ENCODE results near the gene TPSAB1. TPM values are rescaled to one million over a fixed set of nuclear protein-coding genes. Genes with fewer than 3 reads are reported as not detected.
"Not testable (repeated sequence)": the region's sequence is repeated elsewhere in the genome, so short reads cannot be mapped to it uniquely, and the experiment has no call there.

Gene TPSAB1
- total and polyA plus RNA-seq, 4 donors = 10.1 to 129 (median 89.3) TPM; not detected in 1

DNA sequence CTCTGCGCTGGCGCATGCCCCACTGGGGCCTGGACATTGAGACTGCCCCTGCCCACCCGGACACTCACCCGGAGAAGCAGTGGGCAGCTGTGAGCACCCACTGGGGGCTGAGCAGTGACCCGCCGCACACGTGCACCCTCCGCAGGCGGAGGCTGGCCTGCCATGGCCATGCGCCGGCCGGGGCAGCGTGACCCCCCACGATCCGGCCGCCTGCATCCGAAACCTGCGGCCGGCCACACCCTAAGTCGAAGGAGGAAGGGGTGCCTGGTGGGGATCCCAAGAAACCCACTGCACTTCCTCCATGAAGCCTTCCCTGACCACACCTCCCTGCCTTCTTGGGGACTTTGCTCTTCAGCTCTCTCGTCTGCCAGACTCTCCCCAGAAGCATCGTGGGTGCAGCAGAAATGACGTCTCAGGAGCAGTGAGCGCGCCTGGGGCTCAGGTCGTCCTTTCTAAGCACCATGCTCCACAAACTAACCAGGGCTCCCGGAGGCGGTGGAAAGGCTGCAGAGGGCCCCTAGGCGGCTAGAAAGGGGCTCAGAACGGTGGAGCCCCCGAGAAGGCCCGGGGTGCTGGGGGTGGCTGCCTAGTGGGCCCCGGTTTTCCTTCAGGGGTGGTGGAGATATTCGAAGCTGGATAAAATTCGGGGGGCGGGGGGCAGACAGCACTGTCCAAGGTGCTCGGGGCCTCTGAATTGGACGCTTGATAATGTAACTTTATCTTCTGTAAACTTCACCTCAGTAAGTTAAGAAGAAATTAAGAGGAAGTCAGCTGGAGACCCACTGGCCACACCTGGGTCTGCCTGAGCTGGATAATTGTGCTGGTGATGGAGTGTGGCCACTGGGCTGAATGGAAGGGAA is 16.9 kb upstream of the TPSAB1 start:
- Histone ChIP-seq H3K9ac (ENCODE audit: insufficient read depth in 1 of 2, low read length in 2 of 2) (no peak overlapping the region), H3K9me3 (ENCODE audit: control insufficient read depth in 4 of 4, insufficient read depth in 3 of 4, low read length in 3 of 4) (no peaks in the 10 kb centered on the region), H3K27me3 (ENCODE audit: control insufficient read depth in 3 of 3, insufficient read depth in 3 of 3, low read length in 2 of 3) (no peaks in the 10 kb centered on the region), H3K4me3 (no peak overlapping the region), H3K27ac (ENCODE audit: low read depth in 1 of 2, low read length in 1 of 2) (no peak overlapping the region), H3K4me1 (ENCODE audit: control insufficient read depth in 5 of 5, insufficient read depth in 5 of 5, low read length in 5 of 5) (no peaks in the 10 kb centered on the region), H3K36me3 (ENCODE audit: control insufficient read depth in 4 of 4, insufficient read depth in 4 of 4, low read length in 4 of 4) (no peaks in the 10 kb centered on the region)
- TF ChIP-seq, protein P1, sequence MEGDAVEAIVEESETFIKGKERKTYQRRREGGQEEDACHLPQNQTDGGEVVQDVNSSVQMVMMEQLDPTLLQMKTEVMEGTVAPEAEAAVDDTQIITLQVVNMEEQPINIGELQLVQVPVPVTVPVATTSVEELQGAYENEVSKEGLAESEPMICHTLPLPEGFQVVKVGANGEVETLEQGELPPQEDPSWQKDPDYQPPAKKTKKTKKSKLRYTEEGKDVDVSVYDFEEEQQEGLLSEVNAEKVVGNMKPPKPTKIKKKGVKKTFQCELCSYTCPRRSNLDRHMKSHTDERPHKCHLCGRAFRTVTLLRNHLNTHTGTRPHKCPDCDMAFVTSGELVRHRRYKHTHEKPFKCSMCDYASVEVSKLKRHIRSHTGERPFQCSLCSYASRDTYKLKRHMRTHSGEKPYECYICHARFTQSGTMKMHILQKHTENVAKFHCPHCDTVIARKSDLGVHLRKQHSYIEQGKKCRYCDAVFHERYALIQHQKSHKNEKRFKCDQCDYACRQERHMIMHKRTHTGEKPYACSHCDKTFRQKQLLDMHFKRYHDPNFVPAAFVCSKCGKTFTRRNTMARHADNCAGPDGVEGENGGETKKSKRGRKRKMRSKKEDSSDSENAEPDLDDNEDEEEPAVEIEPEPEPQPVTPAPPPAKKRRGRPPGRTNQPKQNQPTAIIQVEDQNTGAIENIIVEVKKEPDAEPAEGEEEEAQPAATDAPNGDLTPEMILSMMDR (IDR thresholded peaks at IDR 0.05; ENCODE audit: control extremely low read depth, extremely low read depth) = no peak
- 84 to 86% methylated on average over 34 to 38 of the region's 38 CpGs for WGBS, 2 donors
- no peak for ATAC-seq (ENCODE audit: insufficient read depth, low FRiP score)
- DNase-seq = no peak

DNA sequence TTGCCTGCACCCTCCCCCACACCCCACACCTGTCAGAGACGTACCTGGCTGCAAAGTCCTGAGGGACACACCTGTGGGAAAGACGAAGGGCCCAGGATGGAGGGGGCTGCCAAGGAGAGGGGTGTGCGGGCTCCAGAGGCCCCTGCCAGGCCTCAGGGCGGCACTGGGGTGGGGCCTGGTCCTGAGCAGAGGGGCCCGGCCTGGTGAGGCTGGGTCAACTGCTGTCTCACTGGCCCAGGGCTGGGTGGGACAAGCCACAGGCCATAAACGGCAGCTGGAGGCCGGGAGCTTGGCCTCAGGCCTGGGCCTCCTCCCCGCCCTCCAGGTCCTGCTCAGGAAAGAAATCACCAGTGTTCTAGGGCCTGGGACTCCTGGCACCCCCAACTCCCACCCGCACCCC is 15.9 kb upstream of the TPSAB1 start:
- Histone ChIP-seq H3K27me3 (ENCODE audit: control insufficient read depth in 3 of 3, insufficient read depth in 3 of 3, low read length in 2 of 3) (no peaks in the 10 kb centered on the region), H3K9me3 (ENCODE audit: control insufficient read depth in 4 of 4, insufficient read depth in 3 of 4, low read length in 3 of 4) (no peaks in the 10 kb centered on the region), H3K9ac (ENCODE audit: insufficient read depth in 1 of 2, low read length in 2 of 2) (no peak overlapping the region), H3K4me1 (ENCODE audit: control insufficient read depth in 5 of 5, insufficient read depth in 5 of 5, low read length in 5 of 5) (no peaks in the 10 kb centered on the region), H3K4me3 (no peak overlapping the region), H3K27ac (ENCODE audit: low read depth in 1 of 2, low read length in 1 of 2) (no peak overlapping the region), H3K36me3 (ENCODE audit: control insufficient read depth in 4 of 4, insufficient read depth in 4 of 4, low read length in 4 of 4) (no peaks in the 10 kb centered on the region)
- TF ChIP-seq, protein P1 (IDR thresholded peaks at IDR 0.05; ENCODE audit: control extremely low read depth, extremely low read depth) = no peak
- no peak for ATAC-seq (ENCODE audit: insufficient read depth, low FRiP score)
- DNase-seq = no peak
- WGBS, 2 donors = 77 to 91% methylated on average over 8 to 9 of the region's 9 CpGs

DNA sequence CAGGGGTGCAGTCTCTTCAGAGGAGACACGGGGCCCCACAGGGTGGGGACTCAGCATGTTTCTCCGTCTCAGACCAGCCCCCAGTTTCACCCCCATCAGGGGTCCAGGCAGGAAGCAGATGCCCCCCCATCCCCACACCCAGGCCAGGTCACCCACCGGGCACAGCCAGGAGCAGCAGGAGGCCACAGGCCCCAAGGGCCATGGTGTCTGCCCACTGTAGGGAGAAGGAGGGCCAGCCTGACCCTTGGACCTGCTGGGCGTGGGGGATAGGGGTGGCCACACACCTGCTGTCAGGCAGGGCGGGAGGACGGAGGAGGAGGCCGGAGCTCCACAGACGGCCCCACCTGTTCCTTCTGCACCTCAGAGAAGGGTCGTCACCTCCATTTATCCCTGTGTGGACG is 15.5 kb upstream of the TPSAB1 start, which contains the start of gene TPSG1:
TPSG1 (minus strand) TSS at position 218 of the 401 bp plus-strand sequence; CDS start at position 202, 16 bp downstream.
- no peaks in the 10 kb centered on the region for H3K36me3 ChIP-seq (ENCODE audit: control insufficient read depth in 4 of 4, insufficient read depth in 4 of 4, low read length in 4 of 4)
- no peak within 1 kb of the TSS for H3K27ac ChIP-seq (ENCODE audit: low read depth in 1 of 2, low read length in 1 of 2)
- H3K4me1 ChIP-seq (ENCODE audit: control insufficient read depth in 5 of 5, insufficient read depth in 5 of 5, low read length in 5 of 5) = no peaks in the 10 kb centered on the region
- 61 to 84% methylated on average over 10 of the region's 10 CpGs for WGBS, 2 donors
- H3K9ac ChIP-seq (ENCODE audit: insufficient read depth in 1 of 2, low read length in 2 of 2) = no peak within 1 kb of the TSS
- ATAC-seq (ENCODE audit: insufficient read depth, low FRiP score) (no peak), DNase-seq (no peak)
- H3K9me3 ChIP-seq (ENCODE audit: control insufficient read depth in 4 of 4, insufficient read depth in 3 of 4, low read length in 3 of 4) = no peaks in the 10 kb centered on the region
- TF ChIP-seq, protein P1 (IDR thresholded peaks at IDR 0.05; ENCODE audit: control extremely low read depth, extremely low read depth) = no peak
- no peaks in the 10 kb centered on the region for H3K27me3 ChIP-seq (ENCODE audit: control insufficient read depth in 3 of 3, insufficient read depth in 3 of 3, low read length in 2 of 3)
- H3K4me3 ChIP-seq = no peak within 1 kb of the TSS

DNA sequence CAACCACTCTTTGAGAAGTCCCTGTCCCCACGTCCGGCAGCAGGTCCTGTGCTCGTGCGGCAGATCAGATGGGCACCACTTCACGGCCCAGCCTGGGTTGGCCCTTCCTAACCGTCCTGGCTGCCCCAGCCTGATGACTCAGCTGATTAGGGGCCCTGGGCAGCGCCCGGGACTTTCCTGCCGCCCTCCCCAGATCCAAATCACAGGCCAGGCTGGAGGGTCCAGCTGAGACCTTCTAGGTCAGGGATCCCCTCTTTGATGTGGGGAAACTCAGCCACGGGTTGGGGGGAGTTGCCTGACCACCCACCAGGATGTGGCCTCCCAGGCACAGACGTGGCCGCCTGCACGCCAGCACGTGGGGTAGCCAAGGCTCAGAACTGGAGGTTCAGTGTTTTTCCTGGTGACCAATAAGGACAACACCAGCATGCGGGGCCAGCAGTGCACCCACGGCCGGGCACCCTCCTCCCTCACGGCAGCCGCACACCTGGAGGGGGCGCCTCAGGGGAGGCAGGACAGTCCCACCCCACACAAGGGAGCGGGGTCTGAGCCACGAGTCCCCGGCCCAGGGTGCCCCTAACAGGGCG is 14.7 kb upstream of the TPSAB1 start:
- not testable (repeated sequence) for H3K4me3 ChIP-seq; H3K36me3 ChIP-seq (ENCODE audit: control insufficient read depth in 4 of 4, insufficient read depth in 4 of 4, low read length in 4 of 4); H3K9me3 ChIP-seq (ENCODE audit: control insufficient read depth in 4 of 4, insufficient read depth in 3 of 4, low read length in 3 of 4); H3K27me3 ChIP-seq (ENCODE audit: control insufficient read depth in 3 of 3, insufficient read depth in 3 of 3, low read length in 2 of 3); H3K27ac ChIP-seq (ENCODE audit: low read depth in 1 of 2, low read length in 1 of 2); H3K9ac ChIP-seq (ENCODE audit: insufficient read depth in 1 of 2, low read length in 2 of 2); ATAC-seq (ENCODE audit: insufficient read depth, low FRiP score); DNase-seq; H3K4me1 ChIP-seq (ENCODE audit: control insufficient read depth in 5 of 5, insufficient read depth in 5 of 5, low read length in 5 of 5)
- 55 to 71% methylated on average over 24 of the region's 24 CpGs for WGBS, 2 donors

DNA sequence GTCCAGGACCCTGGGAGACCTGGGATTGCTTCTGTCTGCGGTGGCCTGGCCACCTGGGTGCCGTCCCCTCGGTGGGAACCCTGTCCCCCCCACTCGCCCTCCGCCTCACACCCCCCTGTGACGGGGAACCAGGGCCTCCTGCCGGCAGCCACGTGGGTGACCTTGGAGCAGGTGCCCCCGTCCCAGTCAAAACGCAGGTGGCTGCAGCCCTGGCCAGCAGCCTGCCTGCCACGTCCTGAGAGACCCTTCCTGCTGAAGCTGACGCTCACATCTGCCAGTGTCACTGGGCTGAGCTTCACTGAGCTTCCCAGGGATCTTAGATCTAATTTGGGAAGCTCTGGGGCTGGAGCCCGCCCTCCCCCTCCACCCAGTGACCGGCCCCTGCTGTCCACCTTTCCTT is 13.8 kb upstream of the TPSAB1 start:
- not testable (repeated sequence) for H3K9me3 ChIP-seq (ENCODE audit: control insufficient read depth in 4 of 4, insufficient read depth in 3 of 4, low read length in 3 of 4); DNase-seq; H3K36me3 ChIP-seq (ENCODE audit: control insufficient read depth in 4 of 4, insufficient read depth in 4 of 4, low read length in 4 of 4); H3K4me3 ChIP-seq; H3K4me1 ChIP-seq (ENCODE audit: control insufficient read depth in 5 of 5, insufficient read depth in 5 of 5, low read length in 5 of 5); H3K9ac ChIP-seq (ENCODE audit: insufficient read depth in 1 of 2, low read length in 2 of 2); H3K27ac ChIP-seq (ENCODE audit: low read depth in 1 of 2, low read length in 1 of 2); H3K27me3 ChIP-seq (ENCODE audit: control insufficient read depth in 3 of 3, insufficient read depth in 3 of 3, low read length in 2 of 3); ATAC-seq (ENCODE audit: insufficient read depth, low FRiP score)
- WGBS, 2 donors = 50 to 55% methylated on average over 10 to 14 of the region's 14 CpGs

DNA sequence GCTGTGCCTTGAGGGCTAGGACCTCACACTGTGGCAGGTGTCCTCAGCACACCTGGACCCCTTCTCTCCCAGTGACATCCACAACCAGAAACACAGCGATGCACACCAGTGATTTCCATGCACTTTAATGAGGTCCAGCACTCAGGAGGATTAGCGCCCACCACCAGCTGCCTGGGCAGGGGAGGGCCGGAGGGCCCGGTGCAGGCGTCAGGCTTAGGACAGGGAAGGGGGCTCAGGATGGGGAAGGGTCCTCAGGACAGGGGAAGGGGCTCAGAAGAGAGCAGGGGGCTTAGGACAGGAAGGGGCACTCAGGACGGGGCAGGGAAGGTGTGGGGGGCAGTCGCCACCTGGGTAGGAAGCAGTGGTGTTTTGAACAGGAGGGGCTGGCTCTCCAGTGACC is 12.3 kb upstream of the TPSAB1 start:
- 74 to 78% methylated on average over 5 to 7 of the region's 7 CpGs for WGBS, 2 donors
- not testable (repeated sequence) for H3K27me3 ChIP-seq (ENCODE audit: control insufficient read depth in 3 of 3, insufficient read depth in 3 of 3, low read length in 2 of 3); H3K27ac ChIP-seq (ENCODE audit: low read depth in 1 of 2, low read length in 1 of 2); H3K9me3 ChIP-seq (ENCODE audit: control insufficient read depth in 4 of 4, insufficient read depth in 3 of 4, low read length in 3 of 4); H3K4me3 ChIP-seq; ATAC-seq (ENCODE audit: insufficient read depth, low FRiP score); H3K9ac ChIP-seq (ENCODE audit: insufficient read depth in 1 of 2, low read length in 2 of 2); H3K36me3 ChIP-seq (ENCODE audit: control insufficient read depth in 4 of 4, insufficient read depth in 4 of 4, low read length in 4 of 4); DNase-seq; H3K4me1 ChIP-seq (ENCODE audit: control insufficient read depth in 5 of 5, insufficient read depth in 5 of 5, low read length in 5 of 5)
